Measurements from ENCODE around the gene FGFR2.

GRCh38 chr10:121518333-121518732 lies 79.9 kb downstream of the FGFR2 start:
- TF ChIP-seq POLR2A (IDR thresholded peaks at IDR 0.05) (no peak), CTCF (IDR thresholded peaks at IDR 0.05) (no peak), POLR2AphosphoS5 (IDR thresholded peaks at IDR 0.05) (no peak), EP300 (IDR thresholded peaks at IDR 0.05) (no peak)
